Left ventricle myocardium superior (tissue), 1 donor: ENCODE measurements around the gene BCAS4. TPM values are rescaled to one million over a fixed set of nuclear protein-coding genes. Genes with fewer than 3 reads are reported as not detected.
"Not testable (repeated sequence)": the region's sequence is repeated elsewhere in the genome, so short reads cannot be mapped to it uniquely, and the experiment has no call there.

Source experiments
- ATAC-seq: fragments of 200-7000 bp; cut with Tn5 transposase; one replicate; pipeline ENCODE4 v1.9.1; 2020; ENCODE audit warnings: mild to moderate bottlenecking, moderate library complexity
- DNase-seq: peaks from one replicate; pipeline ENCODE4 v3.0.0-alpha.2; 2020
- intact Hi-C: fragments of 100-400 bp; cut with micrococcal nuclease; formaldehyde crosslinking; loops from one replicate; pipeline ENCODE4 v1.11.0; 2022
- long read RNA-seq: library from polyadenylated mRNA; unstranded; transcript quantifications from one replicate; pipeline ENCODE4 v2.0.0, GENCODE V29; 2021
- total RNA-seq: library from RNA; stranded (reverse); fragmentation: NEBNext Ultra II Directional; extraction: Animal tissue kit (Norgen Biotek cat#: 25700); gene quantifications from one replicate; pipeline ENCODE4 v1.2.1, GENCODE V29; 2021
- donor health status: DM: no; HTN: yes; CAD: no; lungs with severe emphysema.

Gene BCAS4, protein sequence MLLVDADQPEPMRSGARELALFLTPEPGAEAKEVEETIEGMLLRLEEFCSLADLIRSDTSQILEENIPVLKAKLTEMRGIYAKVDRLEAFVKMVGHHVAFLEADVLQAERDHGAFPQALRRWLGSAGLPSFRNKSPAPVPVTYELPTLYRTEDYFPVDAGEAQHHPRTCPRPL
- 3.2 TPM for total RNA-seq
- long read RNA-seq, full-length matches to known transcripts = 7 of 8 reads
- long read RNA-seq, partial matches to known transcripts = 0 of 8 reads
- long read RNA-seq, other reads (novel, unspliced or antisense) = 1 of 8 reads

DNA sequence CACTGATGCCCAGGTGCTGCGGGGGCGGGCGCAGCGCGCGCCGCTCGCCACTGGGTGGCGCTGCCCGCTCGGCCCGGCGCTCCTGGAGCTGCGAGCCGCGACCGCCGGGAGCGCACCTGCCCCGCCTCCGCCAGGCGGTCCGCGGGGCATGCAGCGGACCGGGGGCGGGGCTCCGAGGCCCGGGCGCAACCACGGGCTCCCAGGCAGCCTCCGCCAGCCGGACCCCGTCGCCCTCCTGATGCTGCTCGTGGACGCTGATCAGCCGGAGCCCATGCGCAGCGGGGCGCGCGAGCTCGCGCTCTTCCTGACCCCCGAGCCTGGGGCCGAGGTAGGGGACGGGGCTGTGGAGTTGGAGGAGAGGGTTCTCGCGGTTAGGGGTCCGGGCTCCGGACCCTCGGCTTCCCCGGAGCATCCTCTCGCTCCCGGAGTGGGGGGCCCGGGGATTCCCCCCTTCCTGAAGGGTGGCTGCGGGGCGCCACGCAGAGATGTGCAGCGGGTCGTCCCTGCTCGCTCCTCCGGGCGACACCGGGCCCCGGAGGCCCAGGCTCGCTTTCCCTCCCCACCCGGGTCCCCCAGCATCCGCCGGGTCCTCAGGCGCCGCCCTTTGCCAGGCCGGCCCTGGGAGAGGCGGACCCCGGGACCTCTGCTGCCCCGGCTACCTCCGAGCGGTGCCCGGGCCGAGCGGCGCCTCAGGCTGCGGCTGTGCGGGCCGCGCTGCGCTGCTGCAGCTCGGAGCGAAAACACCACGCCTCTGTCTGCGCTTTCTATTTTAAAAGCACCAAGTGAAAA is at the start of gene BCAS4:
Gene BCAS4, plus strand, starts transcription at position 216 of the 789 bp plus-strand sequence. Its CDS starts 23 bp downstream, at position 239.
- ATAC-seq (peak; percentile 90), DNase-seq (peak; percentile 86)
- intact Hi-C loops = no loop called here

DNA sequence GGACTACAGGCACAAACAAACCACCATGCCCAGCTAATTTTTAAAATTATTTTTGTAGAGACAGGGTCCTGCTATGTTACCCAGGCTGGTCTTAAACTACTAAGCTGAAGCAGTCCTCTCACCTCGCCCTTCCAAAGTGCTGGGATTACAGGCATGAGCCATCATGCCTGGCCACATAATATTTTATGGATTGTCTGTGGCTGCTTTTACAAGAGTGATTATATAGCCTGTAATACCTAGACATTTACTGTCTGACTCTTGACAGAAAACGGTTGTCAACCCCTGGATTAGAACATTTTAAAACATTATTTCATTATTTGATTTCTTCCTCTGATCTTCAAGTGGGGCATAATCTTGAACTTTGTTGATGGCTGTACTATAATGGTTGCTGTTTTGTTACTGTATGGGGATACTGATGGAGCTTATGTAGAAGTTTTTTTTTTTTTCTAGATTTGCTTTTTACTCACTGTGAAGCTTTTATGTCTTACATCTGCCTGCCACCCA is 49.2 kb upstream of the BCAS4 start:
- ATAC-seq (no peak), DNase-seq (no peak)
- intact Hi-C loops = loop anchor here (10.0 kb wide), 1 partner anchor 91 kb away; no protein-coding TSS in a partner anchor

DNA sequence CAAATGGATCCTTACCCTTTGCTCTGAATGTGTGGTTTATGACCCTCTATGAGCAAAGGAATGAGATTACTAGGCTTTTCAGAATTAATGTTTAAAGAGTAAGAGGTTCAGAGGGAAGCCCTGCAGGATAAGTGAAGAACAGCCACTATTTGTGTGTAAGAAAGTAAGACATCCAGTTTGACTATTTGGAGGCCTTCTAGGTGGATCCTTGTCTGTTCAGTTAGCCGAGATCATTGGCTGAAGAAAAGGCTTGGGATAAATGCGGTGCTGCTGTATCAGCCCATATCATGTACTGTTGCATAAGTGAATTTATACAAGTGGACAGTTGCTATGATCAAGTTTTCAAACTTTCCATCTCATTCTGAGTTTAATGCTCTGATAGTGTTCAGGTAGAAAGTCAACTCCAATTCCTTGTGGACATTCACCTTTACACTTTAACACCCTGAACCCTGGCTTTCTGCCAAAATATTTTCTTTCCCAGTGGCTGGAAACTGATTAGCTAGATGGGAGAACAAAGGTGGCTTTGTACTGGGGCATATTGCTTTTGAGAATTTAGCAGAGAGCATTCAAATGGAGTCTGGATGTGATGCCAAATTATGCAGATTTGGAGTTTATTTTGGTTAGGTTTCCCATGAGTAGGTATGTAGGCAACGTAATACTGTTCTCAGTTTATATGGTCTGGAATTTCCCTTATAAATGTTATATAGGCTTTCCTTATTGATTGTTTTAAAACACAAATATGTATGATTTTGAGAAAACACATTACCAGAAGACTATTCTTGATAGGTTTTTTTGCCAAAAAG is 48.5 kb upstream of the BCAS4 start:
- no peak for DNase-seq
- intact Hi-C loops = loop anchor here (10.0 kb wide), 1 partner anchor 92 kb away; no protein-coding TSS in a partner anchor
- ATAC-seq = no peak

DNA sequence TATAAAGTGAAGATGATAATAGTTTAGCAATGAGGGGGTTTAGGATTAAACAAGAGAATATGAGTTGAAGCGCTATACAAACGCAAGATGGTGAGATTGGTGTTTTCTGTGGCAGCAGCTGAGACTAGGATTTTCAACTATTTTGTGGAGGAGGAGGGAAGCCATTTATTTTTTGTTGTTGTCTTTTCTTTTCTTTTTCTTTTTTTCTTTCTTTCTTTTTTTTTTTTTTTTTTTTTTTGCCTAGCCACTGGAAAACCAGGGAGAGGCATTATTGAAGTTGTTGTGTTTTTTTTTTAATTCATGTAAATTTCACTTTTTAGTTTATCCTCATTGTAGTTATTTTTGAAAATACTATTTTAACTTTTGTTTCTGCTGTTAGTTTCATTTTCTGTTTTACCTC is 47.6 kb upstream of the BCAS4 start:
- intact Hi-C loops = loop anchor here (10.0 kb wide), 1 partner anchor 92 kb away; no protein-coding TSS in a partner anchor
- no peak for DNase-seq
- no peak for ATAC-seq

DNA sequence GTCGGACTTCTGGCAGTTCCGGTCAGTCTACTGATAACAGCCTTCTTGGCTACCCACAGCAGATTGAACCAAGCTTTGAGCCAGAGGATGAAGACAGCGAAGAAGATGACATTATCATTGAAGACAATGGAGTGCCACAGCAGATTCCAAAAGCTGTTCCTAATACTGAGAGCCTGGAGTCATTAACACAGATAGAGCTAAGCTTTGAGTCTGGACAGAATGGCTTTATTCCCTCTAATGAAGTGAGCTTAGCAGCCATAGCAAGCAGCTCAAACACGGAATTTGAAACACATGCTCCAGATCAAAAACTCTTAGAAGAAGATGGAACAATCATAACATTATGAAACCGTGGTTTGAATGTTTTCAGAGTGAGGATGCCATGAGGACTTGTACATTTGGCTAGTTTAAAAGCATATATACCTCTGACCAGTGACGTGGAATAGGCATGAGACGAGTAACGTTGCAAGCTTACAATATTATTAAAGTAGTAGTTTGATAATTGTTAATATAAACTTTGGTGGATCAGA is 44.7 kb upstream of the BCAS4 start:
- no peak for ATAC-seq
- intact Hi-C loops = no loop called here
- no peak for DNase-seq

DNA sequence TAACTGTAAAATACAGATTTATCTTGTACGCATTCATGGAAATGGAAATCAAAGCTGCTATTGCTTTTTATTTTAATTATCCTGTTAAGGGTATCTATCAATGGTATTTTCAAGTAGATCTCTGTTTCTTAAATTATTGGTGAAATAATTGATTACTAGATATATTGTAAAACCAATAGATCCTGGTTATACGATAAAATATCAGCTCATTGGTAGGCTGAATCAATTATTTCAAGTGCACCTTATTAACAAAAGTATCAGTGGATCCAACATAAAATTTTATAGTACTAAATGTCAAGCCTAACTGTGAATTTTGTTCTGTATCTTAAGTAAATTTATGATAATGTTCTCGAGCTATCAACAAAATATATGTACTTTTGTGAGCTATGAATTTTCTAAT is 41.7 kb upstream of the BCAS4 start:
- ATAC-seq (no peak), DNase-seq (no peak)
- intact Hi-C loops = no loop called here

DNA sequence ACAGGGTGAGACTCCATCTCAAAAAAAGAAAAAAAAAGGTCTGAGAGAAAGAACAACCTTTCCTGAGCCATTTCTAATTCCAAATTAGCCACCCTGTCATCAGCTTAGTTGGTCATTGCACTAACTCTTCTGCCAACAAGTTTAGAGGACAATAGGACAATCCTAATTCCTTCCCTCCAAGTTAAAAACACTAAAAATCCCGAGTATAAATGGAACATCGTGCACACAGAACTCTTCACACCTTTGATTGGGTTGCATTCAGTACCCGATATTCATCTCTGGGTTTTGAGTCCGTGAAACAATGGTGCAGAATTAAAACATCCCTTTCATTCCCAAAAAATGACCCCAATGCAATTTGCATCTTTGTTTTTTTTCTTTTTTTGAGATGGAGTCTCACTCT is 40.4 kb upstream of the BCAS4 start:
- ATAC-seq (no peak), DNase-seq (no peak)
- intact Hi-C loops = no loop called here

DNA sequence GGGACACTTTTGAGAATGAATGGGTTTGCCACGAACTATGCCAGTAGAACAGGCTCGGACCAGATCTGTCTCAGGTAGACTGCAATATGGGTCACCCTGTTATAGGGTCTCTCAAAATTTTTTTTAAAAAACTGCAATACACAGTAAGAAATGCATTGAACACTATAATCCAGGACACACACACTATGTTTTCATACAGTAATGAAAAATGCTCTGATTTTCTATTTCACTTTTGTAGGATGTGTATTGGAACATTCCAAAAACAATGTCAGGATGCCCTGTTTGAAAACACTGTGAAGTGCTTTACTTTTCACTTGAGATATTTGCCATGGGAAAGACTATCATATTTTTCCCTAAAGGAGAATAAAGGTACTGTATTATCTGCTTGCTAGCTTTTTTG is 38.4 kb upstream of the BCAS4 start:
- ATAC-seq = no peak
- DNase-seq = no peak
- intact Hi-C loops = no loop called here

DNA sequence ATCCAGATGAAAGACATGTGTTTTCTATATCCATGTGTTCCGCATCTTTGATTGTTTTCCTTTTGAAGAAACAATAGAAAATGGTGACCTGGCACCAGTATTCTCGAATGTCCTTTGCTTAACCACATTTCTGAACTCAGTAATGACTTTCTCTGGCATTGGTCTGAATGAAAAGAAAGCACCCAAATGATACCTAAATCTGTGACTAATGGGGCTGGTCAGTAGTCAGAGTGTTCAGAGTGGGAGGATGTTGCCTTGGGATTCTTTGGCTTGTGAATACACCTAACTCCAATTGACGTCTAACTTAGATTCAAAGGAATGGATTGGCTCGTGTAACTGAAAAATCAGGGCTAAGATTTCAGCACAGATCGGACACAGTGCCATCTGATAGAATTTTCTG is 36.4 kb upstream of the BCAS4 start:
- intact Hi-C loops = no loop called here
- DNase-seq = no peak
- ATAC-seq = no peak

DNA sequence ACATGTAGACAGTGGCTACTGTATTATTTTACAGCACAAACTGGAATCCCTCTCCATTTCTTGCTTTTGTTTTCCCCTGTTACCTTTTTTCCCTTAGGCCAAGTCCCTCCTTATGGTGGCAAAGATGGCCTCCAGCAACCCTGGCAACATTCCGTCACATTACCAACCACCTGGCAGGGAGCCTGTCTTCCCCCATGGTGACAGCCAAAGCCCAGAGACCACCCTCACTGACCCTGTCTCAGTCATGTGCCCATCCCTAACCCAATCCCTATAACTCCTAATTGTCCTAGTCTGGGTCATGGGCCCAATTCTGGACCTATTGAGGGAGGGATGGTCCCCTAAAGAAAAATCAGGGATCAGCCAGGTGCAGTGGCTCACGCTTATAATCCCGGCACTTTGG is 35.9 kb upstream of the BCAS4 start:
- intact Hi-C loops = no loop called here
- DNase-seq (no peak), ATAC-seq (no peak)

DNA sequence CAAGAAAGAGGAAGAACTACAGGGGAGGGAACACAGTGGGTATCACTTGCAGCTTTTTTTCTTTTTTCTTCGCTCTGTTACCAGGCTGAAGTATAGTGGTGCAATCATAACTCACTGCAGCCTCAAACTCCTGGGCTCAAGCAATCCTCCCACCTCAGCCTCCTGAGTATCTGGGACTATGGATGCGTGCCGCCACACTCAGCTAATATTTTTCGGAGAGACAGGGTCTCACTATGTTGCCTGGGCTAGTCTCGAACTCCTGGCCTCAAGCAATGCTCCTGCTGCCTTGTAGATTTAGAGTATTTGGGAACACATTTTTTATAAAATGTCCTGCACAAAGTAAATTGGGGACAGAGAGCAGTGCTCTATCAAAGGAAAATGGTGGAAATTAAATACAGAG is 35.2 kb upstream of the BCAS4 start:
- intact Hi-C loops = no loop called here
- DNase-seq (no peak), ATAC-seq (no peak)

DNA sequence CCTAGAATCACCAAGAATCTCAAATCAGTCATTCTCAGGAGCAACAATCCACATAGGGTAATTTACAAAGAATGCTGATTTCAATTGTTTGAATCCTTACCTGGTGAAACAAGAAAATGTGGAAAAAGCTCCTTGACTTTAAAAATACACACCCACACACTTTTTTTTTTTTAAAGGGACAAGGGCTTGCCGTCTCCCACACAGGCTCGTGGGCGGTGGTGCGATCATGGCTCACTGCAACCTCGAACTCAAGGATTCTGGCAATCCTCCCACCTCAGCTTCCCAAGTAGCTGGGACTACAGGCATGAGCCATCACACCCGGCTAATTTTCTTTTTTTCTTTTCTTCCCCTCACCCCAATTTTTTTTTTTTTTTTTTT is 32.8 kb upstream of the BCAS4 start:
- peak; percentile 5 for ATAC-seq
- no peak for DNase-seq
- intact Hi-C loops = no loop called here

DNA sequence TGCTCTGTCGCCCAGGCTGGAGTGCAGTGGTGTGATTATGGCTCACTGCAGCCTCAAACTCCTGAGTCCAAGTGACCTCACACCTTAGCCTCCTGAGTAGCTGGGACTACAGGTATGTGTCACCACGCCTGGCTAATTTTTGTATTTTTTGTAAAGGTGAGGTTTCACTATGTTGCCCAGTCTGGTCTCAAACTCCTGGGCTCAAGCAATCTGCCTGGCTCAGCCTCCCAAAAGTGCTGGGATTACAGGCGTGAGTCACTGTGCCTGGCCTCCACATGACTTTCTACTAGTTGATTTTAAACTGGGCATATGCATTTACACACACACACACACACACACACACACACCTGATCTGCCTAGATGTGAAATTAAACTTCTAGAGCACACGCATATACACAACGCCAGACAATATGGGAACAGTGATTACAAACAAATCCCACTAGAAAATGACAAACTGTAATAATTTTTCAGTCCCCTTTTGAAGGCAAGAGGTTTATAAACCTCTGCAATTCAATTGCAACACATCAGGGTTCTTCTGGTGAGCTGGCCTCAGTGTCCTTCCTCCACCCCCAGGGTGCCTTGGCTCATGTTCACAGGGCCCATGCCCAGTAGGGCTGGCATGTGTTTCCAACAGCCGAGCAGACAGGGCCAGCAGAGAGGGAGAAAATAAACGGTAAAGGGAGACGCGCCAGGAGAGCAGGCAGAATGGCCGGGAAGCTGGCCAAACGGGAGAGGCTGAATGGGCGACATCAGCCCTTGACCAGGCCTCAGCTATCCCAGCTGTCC is 32.2 kb upstream of the BCAS4 start:
- DNase-seq (peak; percentile 90), ATAC-seq (peak; percentile 98)
- intact Hi-C loops = no loop called here

DNA sequence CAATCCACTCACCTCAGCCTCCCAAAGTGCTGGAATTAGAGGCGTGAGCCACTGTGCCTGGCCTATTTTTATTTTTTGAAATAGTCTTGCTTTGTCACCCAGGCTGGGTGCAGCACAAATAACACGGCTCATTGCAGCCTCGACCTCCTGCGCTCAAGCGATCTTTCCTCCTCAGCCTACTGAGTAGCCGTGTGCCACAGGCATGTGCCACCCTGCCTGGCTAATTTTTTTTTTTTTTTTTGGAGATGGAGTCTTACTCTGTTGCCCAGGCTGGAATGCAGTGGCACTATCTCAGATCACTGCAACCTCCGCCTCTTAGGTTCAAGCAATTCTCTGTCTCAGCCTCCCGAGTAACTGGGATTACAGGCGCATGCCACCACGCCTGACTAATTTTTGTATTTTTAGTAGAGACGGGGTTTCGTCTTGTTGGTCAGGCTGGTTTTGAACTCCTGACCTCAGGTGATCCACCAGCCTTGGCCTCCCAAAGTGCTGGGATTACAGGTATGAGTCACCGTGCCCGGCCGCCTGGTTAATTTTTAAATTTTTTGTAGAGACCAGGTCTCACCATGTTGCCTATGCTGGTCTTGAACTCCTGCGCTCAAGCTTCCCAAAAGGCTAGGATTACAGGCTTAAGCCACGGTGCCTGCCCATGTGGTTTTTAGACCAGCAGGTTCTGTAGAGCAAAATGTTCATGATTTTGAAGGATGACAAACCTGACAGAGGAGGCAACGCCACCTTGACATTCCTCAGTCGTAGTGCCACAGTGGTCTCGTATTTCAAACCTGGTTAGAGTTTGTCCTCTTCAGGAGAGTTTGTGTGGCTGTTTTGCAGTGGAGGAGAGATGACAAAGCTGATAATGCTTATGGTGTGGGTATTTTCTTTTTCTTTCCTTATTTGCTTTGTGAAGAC is 31.1 kb upstream of the BCAS4 start:
- intact Hi-C loops, DNase-seq: not testable (repeated sequence)

DNA sequence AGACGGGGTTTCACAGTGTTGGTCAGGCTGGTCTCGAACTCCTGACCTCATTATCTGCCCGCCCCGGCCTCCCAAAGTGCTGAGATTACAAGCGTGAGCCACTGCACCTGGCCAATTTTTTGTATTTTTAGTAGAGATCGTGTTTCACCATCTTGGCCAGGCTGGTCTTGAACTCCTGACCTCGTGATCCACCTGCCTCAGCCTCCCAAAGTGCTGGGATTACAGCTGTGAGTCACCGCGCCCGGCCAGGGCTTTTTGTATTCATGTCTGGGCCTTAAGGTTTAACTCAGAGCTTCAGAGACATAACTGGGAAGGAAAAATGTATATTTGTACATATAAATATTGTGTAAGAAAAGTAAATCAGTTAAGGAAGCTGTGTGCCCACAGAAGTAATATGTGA is 29.6 kb upstream of the BCAS4 start:
- DNase-seq, ATAC-seq, intact Hi-C loops: not testable (repeated sequence)

More for the DNA sequence above, 31.1 kb upstream of the BCAS4 start:
- ATAC-seq = not testable (repeated sequence)

DNA sequence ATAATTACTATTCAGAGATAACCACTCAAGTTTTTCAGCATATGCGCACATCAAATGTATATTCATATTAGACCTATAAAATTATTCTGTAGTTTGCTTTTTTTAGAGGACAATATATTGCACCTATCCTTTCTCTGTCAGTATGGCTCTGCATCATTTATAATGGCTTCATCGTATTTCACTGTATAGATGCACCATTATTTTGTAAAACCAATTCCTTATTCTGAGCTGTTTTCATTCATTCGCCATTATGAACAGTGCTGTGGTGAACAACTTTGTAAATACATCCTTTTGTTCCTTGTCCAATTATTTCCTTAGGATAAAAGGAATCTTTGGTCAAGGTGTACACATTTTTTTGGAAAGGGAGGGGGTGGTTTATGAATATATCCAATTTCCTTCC is 29.2 kb upstream of the BCAS4 start:
- no peak for DNase-seq
- intact Hi-C loops = no loop called here
- ATAC-seq = no peak

DNA sequence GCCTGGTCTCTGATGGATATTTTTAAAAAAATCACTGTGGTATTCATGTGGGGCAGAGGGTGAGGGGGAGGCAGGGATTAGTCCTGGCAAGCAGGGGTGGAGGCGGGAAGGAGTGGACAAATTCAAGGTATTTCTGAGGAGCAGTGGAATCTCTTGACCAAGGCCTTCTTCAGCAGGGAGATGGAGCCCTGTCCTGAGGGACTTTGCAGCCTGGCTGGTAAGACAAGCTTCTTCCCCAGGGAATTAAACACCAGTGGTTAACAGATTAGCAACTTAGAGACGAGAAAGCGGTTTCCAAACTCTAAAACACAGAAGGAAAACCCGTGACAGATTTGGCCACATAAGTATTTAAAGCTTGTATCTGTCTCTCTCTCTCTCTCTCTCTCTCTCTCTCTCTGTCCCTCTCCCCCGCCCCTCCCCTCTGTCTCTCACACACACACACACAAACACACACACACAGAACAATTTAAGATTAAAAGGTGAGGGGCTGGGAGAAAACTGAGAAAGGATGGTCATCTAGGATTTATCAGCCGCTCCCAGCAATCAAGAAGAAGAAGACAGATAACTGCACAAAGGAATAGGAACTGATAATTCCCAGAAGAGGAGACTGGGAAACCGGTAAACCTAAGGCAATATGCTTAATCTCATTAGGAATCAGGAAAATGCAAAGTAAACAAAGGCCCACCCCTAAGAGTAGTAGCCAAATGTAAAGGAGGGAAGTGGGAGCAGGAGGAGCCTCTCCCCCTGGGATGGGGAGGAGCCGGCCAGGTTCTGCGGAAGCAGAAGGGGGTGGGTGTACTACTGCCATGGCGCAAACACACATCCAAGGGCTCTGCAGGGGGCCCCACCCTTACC is 27.7 kb upstream of the BCAS4 start:
- intact Hi-C loops, ATAC-seq, DNase-seq: not testable (repeated sequence)
